H9 (cell line): ENCODE measurements around the gene CTDSPL. TPM values are rescaled to one million over a fixed set of nuclear protein-coding genes. Genes with fewer than 3 reads are reported as not detected.
A peak's percentile ranks its signal among the peaks of the same experiment; 100 is the strongest.

Experiments used
- DNase-seq: peaks from one replicate; pipeline ENCODE4 v3.0.0-alpha.2; 2017
- H2AFZ ChIP-seq: one replicate; pipeline ENCODE4 v1.6.1; 2013; ENCODE audit warnings: mild to moderate bottlenecking, low read length, control low read depth, moderate library complexity
- H2AK5ac ChIP-seq: 2 replicates; pipeline ENCODE4 v1.6.1; 2013; ENCODE audit warnings: low read length, control low read depth, mixed read lengths; ENCODE audit not compliant: insufficient read length
- H2BK120ac ChIP-seq: one replicate; pipeline ENCODE4 v1.6.1; 2013; ENCODE audit warnings: low read depth, mild to moderate bottlenecking, low read length, control low read depth, inconsistent platforms; ENCODE audit not compliant: poor library complexity, severe bottlenecking
- H2BK12ac ChIP-seq: 2 replicates; pipeline ENCODE4 v1.6.1; 2013; ENCODE audit warnings: low read length, control low read depth, mixed read lengths, low read depth; ENCODE audit not compliant: insufficient read length
- H2BK15ac ChIP-seq: 2 replicates; pipeline ENCODE4 v1.6.1; 2013; ENCODE audit warnings: low read depth, low read length, control low read depth
- H2BK20ac ChIP-seq: one replicate; pipeline ENCODE4 v1.6.1; 2013; ENCODE audit warnings: low read depth, mild to moderate bottlenecking, low read length, control low read depth, inconsistent platforms; ENCODE audit not compliant: poor library complexity, severe bottlenecking
- H2BK5ac ChIP-seq: 2 replicates; pipeline ENCODE4 v1.6.1; 2013; ENCODE audit warnings: low read length, control low read depth, mixed read lengths; ENCODE audit not compliant: insufficient read length
- H3K14ac ChIP-seq: 2 replicates; pipeline ENCODE4 v1.6.1; 2013; ENCODE audit warnings: low read length, control low read depth; ENCODE audit not compliant: insufficient read depth
- H3K18ac ChIP-seq: 2 replicates; pipeline ENCODE4 v1.6.1; 2013; ENCODE audit warnings: low read depth, mild to moderate bottlenecking, mixed read lengths, low read length, control low read depth; ENCODE audit not compliant: insufficient read length
- H3K23ac ChIP-seq: 2 replicates; pipeline ENCODE4 v1.6.1; 2013; ENCODE audit warnings: low read length, control low read depth, mixed read lengths, low read depth; ENCODE audit not compliant: insufficient read length
- H3K23me2 ChIP-seq: 2 replicates; pipeline ENCODE4 v1.6.1; 2013; ENCODE audit warnings: low read depth, mild to moderate bottlenecking, mixed read lengths, low read length, control low read depth; ENCODE audit not compliant: insufficient read length, poor library complexity, severe bottlenecking
- H3K27ac ChIP-seq: 2 replicates; pipeline ENCODE4 v1.5.1; 2013; ENCODE audit warnings: low read length, control low read depth, mixed read lengths, low read depth; ENCODE audit not compliant: insufficient read length
- H3K27me3 ChIP-seq: 2 replicates; pipeline ENCODE4 v1.6.1; 2013; ENCODE audit warnings: low read length, control low read depth, inconsistent platforms; ENCODE audit not compliant: insufficient read depth
- H3K4ac ChIP-seq: 2 replicates; pipeline ENCODE4 v1.6.1; 2013; ENCODE audit warnings: low read depth, mild to moderate bottlenecking, control low read depth, inconsistent platforms, low read length, moderate library complexity
- H3K4me1 ChIP-seq: 2 replicates; pipeline ENCODE4 v1.6.1; 2013; ENCODE audit warnings: low read length, control low read depth, inconsistent platforms; ENCODE audit not compliant: insufficient read depth
- H3K4me2 ChIP-seq: 2 replicates; pipeline ENCODE4 v1.6.1; 2013; ENCODE audit warnings: low read length, control low read depth, mixed read lengths; ENCODE audit not compliant: insufficient read length, insufficient read depth
- H3K56ac ChIP-seq: 2 replicates; pipeline ENCODE4 v1.6.1; 2013; ENCODE audit warnings: low read depth, mild to moderate bottlenecking, mixed read lengths, low read length, control low read depth; ENCODE audit not compliant: insufficient read length
- H3K79me1 ChIP-seq: 2 replicates; pipeline ENCODE4 v1.6.1; 2013; ENCODE audit warnings: low read depth, mild to moderate bottlenecking, moderate library complexity, low read length, control low read depth, inconsistent platforms; ENCODE audit not compliant: insufficient read depth, poor library complexity, severe bottlenecking
- H3K79me2 ChIP-seq: 2 replicates; pipeline ENCODE4 v1.6.1; 2013; ENCODE audit warnings: low read length, control low read depth, inconsistent platforms; ENCODE audit not compliant: insufficient read depth
- H3K9ac ChIP-seq: 2 replicates; pipeline ENCODE4 v1.6.1; 2013; ENCODE audit warnings: low read length, control low read depth, mixed read lengths; ENCODE audit not compliant: insufficient read length; ENCODE audit errors: extremely low read depth
- H3K9me3 ChIP-seq: one replicate; pipeline ENCODE4 v1.6.1; 2013; ENCODE audit warnings: low read depth, low read length, inconsistent platforms; ENCODE audit not compliant: control insufficient read depth
- H3T11ph ChIP-seq: one replicate; pipeline ENCODE4 v1.6.1; 2013; ENCODE audit warnings: mild to moderate bottlenecking, low read length, control low read depth, inconsistent platforms
- H4K20me1 ChIP-seq: one replicate; pipeline ENCODE4 v1.6.1; 2013; ENCODE audit not compliant: control insufficient read depth, insufficient read length, insufficient read depth
- H4K5ac ChIP-seq: 2 replicates; pipeline ENCODE4 v1.6.1; 2013; ENCODE audit warnings: low read depth, mild to moderate bottlenecking, mixed read lengths, low read length, control low read depth; ENCODE audit not compliant: insufficient read length
- H4K8ac ChIP-seq: replicated peaks from 2 replicates; pipeline ENCODE4 v1.6.1; 2013; ENCODE audit warnings: low read length, control low read depth, mixed read lengths, low read depth; ENCODE audit not compliant: insufficient read length
- H4K91ac ChIP-seq: 2 replicates; pipeline ENCODE4 v1.6.1; 2013; ENCODE audit warnings: low read depth, mild to moderate bottlenecking, moderate library complexity, mixed read lengths, low read length, control low read depth; ENCODE audit not compliant: insufficient read length
- H3K27ac Mint-ChIP-seq, 3 experiments: 2 replicates in 2 of 3; 3 replicates in 1 of 3; pipeline ENCODE4 v1.8.0; 2020 to 2021; ENCODE audit warnings: mixed read lengths in 3 of 3, mild to moderate bottlenecking in 1 of 3, moderate library complexity in 1 of 3
- H3K27me3 Mint-ChIP-seq: 2 replicates; pipeline ENCODE4 v1.8.0; 2021; ENCODE audit warnings: low read depth, mild to moderate bottlenecking, moderate library complexity, mixed read lengths
- H3K36me3 Mint-ChIP-seq, 3 experiments: 2 replicates in 2 of 3; 3 replicates in 1 of 3; pipeline ENCODE4 v1.8.0; 2020 to 2021; ENCODE audit warnings: low read depth in 3 of 3, mixed read lengths in 3 of 3; ENCODE audit not compliant: insufficient read depth in 1 of 3
- H3K4me1 Mint-ChIP-seq, 2 experiments: 2 replicates each; pipeline ENCODE4 v1.8.0; 2020; ENCODE audit warnings: mixed read lengths in 2 of 2
- H3K4me3 Mint-ChIP-seq, 2 experiments: 2 replicates in 1 of 2; 3 replicates in 1 of 2; pipeline ENCODE4 v1.8.0; 2020 to 2021; ENCODE audit warnings: mild to moderate bottlenecking in 2 of 2, mixed read lengths in 2 of 2, moderate library complexity in 1 of 2
- H3K9me3 Mint-ChIP-seq, 2 experiments: 2 replicates in 1 of 2; 3 replicates in 1 of 2; pipeline ENCODE4 v1.8.0; 2020; ENCODE audit warnings: mild to moderate bottlenecking in 2 of 2, mixed read lengths in 2 of 2, moderate library complexity in 1 of 2
- whole genome bisulfite sequencing: extraction: QIAGEN DNeasy Blood & Tissue Kit; methylation state at CpG from one replicate; pipeline ENCODE4 v1.1.7; 2013; ENCODE audit warnings: missing lambda C conversion rate, low lambda C conversion rate, mixed read lengths; ENCODE audit not compliant: insufficient read length; ENCODE audit errors: extremely low coverage; 5-methylcytosine and 5-hydroxymethylcytosine counted together
- total RNA-seq: library from RNA; stranded (reverse); gene quantifications from 2 replicates; pipeline ENCODE4 v1.2.1, GENCODE V29; 2021
- TF ChIP-seq, protein P1 (sequence below): fragments of 200-600 bp; sonication (generic); conservative IDR thresholded peaks from 3 replicates; pipeline ENCODE4 v1.8.0; 2021; ENCODE audit warnings: antibody characterized with exemption, mild to moderate bottlenecking

The CTDSPL gene
- total RNA-seq, 1 experiment from 2014 or later: 20.8 TPM

DNA sequence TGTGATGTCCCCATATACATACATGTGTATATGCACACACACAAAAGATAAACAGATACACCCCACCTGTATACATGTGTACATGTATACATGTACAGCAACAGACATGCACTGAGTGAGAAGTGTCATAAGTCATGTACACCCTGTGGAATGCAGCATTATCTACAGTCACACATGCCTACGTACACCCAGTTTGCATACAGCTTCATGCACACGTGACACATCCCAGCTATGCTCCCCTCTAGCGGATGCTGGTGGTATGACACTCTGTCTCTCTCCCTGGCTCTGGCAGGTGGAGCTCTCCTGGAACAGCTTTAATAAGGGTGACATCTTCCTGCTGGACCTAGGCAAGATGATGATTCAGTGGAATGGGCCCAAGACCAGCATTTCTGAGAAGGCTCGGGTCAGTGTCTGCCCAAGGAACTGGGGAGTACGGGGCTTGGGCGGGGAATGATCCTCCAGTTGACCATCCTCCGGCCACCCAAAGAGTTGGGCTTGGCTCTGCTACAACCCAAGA lies 135.2 kb downstream of the CTDSPL start:
- Histone ChIP-seq H3K27me3 (no peaks in the 10 kb centered on the region; the same call in 1 of the 2 replicates), H3K23me2 (no peaks in the 10 kb centered on the region), H3K56ac (no peak overlapping the region), H3K4me2 (no peak overlapping the region), H2BK5ac (no peak overlapping the region), H4K5ac (no peak overlapping the region), H2BK20ac (no peak overlapping the region), H3K14ac (no peak overlapping the region), H3K23ac (no peak overlapping the region), H3K4me1 (peaks cover 2% of the 10 kb centered on the region; the same call in 1 of the 2 replicates), H3K27ac (no peak overlapping the region), H4K20me1 (no peaks in the 10 kb centered on the region), H3K79me1 (no peaks in the 10 kb centered on the region), H3T11ph (no peak overlapping the region), H4K91ac (no peak overlapping the region), H2BK12ac (no peak overlapping the region), H3K9me3 (no peaks in the 10 kb centered on the region), H3K79me2 (no peaks in the 10 kb centered on the region), H2AFZ (no peak overlapping the region), H2AK5ac (no peak overlapping the region), H2BK120ac (no peak overlapping the region), H3K18ac (no peak overlapping the region), H4K8ac (no peak overlapping the region), H2BK15ac (no peak overlapping the region), H3K4ac (no peak overlapping the region), H3K9ac (no peak overlapping the region)
- DNase-seq: peak; percentile 81
- peaks cover 0 to 4% (median 2%) of the 10 kb centered on the region in 3 experiments; a peak in 3 of 7 replicates for H3K36me3 Mint-ChIP-seq
- no peak overlapping the region; a peak in 1 of 7 replicates for H3K27ac Mint-ChIP-seq
- peaks cover 19 to 38% of the 10 kb centered on the region in 2 experiments for H3K4me1 Mint-ChIP-seq
- H3K4me3 Mint-ChIP-seq: no peak overlapping the region
- H3K9me3 Mint-ChIP-seq: no peaks in the 10 kb centered on the region; a peak in 1 of 5 replicates
- H3K27me3 Mint-ChIP-seq: peaks cover 21% of the 10 kb centered on the region
- TF ChIP-seq, protein P1, sequence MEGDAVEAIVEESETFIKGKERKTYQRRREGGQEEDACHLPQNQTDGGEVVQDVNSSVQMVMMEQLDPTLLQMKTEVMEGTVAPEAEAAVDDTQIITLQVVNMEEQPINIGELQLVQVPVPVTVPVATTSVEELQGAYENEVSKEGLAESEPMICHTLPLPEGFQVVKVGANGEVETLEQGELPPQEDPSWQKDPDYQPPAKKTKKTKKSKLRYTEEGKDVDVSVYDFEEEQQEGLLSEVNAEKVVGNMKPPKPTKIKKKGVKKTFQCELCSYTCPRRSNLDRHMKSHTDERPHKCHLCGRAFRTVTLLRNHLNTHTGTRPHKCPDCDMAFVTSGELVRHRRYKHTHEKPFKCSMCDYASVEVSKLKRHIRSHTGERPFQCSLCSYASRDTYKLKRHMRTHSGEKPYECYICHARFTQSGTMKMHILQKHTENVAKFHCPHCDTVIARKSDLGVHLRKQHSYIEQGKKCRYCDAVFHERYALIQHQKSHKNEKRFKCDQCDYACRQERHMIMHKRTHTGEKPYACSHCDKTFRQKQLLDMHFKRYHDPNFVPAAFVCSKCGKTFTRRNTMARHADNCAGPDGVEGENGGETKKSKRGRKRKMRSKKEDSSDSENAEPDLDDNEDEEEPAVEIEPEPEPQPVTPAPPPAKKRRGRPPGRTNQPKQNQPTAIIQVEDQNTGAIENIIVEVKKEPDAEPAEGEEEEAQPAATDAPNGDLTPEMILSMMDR: peak; percentile 90
- no CpG with 5 or more reads among the region's 7 CpGs for WGBS
